ENCODE data around the gene CHTF18.

DNA sequence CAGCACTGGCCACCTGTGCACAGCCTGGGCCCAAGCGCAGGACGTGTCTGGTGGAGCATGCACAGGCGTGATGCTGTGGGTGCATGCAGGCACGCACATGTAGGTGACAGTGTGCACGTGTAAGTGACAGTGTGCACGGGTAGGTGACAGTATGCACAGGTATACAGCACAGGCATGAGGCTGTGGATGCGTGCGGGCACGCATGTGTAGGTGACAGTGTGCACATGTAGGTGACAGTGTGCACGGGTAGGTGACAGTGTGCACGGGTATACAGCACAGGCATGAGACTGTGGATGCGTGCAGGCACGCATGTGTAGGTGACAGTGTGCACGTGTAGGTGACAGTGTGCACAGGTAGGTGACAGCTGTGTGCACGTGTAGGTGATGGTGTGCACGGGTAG lies 8.1 kb upstream of the CHTF18 start:
- TF ChIP-seq, protein P1, sequence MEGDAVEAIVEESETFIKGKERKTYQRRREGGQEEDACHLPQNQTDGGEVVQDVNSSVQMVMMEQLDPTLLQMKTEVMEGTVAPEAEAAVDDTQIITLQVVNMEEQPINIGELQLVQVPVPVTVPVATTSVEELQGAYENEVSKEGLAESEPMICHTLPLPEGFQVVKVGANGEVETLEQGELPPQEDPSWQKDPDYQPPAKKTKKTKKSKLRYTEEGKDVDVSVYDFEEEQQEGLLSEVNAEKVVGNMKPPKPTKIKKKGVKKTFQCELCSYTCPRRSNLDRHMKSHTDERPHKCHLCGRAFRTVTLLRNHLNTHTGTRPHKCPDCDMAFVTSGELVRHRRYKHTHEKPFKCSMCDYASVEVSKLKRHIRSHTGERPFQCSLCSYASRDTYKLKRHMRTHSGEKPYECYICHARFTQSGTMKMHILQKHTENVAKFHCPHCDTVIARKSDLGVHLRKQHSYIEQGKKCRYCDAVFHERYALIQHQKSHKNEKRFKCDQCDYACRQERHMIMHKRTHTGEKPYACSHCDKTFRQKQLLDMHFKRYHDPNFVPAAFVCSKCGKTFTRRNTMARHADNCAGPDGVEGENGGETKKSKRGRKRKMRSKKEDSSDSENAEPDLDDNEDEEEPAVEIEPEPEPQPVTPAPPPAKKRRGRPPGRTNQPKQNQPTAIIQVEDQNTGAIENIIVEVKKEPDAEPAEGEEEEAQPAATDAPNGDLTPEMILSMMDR (IDR thresholded peaks at IDR 0.05), result no peak
- TF ChIP-seq POLR2A (IDR thresholded peaks at IDR 0.05), result no peak
- TF ChIP-seq POLR2AphosphoS5 (IDR thresholded peaks at IDR 0.05), result no peak
- TF ChIP-seq EP300 (IDR thresholded peaks at IDR 0.05), result no peak
